ENCODE measurements around the gene SH2D1A.
"Not testable (repeated sequence)": the region's sequence is repeated elsewhere in the genome, so short reads cannot be mapped to it uniquely, and the experiment has no call there.

DNA sequence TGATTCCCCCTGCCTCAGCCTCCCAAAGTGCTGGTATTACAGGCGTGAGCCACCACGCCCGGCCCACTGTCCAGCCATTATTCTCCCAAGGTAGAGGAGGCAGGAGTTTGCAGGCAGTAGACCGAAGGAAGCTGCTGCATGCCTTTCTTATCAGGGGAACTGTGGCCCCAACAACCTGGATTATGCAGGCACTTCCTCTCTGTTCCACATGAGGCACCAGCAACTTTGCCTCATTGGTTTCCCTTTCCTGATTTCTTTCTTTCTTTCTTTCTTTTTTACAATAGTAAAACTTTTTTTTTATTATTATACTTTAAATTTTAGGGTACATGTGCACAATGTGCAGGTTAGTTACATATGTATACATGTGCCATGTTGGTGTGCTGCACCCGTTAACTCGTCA, 62.0 kb downstream of the SH2D1A start:
- TF ChIP-seq, protein P1, sequence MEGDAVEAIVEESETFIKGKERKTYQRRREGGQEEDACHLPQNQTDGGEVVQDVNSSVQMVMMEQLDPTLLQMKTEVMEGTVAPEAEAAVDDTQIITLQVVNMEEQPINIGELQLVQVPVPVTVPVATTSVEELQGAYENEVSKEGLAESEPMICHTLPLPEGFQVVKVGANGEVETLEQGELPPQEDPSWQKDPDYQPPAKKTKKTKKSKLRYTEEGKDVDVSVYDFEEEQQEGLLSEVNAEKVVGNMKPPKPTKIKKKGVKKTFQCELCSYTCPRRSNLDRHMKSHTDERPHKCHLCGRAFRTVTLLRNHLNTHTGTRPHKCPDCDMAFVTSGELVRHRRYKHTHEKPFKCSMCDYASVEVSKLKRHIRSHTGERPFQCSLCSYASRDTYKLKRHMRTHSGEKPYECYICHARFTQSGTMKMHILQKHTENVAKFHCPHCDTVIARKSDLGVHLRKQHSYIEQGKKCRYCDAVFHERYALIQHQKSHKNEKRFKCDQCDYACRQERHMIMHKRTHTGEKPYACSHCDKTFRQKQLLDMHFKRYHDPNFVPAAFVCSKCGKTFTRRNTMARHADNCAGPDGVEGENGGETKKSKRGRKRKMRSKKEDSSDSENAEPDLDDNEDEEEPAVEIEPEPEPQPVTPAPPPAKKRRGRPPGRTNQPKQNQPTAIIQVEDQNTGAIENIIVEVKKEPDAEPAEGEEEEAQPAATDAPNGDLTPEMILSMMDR (optimal IDR thresholded peaks at IDR 0.05 in 1 of 3, IDR thresholded peaks at IDR 0.05 in 1 of 3, conservative IDR thresholded peaks at IDR 0.05 in 1 of 3; ENCODE audit: extremely low read depth in 1 of 3, insufficient read depth in 2 of 3, low read length in 3 of 3) = not testable (repeated sequence)
- TF ChIP-seq EZH2 (IDR thresholded peaks at IDR 0.05; ENCODE audit: low read length) = not testable (repeated sequence)
